Measurements from ENCODE around the gene EFEMP1.

Gene EFEMP1

GRCh38 chr2:55862673-55863390 lies 60.8 kb downstream of the EFEMP1 start:
- no peak for TF ChIP-seq CTCF (IDR thresholded peaks at IDR 0.05; ENCODE audit: low read depth, low read length, missing control alignments)
- no peak for DNase-seq (ENCODE audit: low read depth)
- no peak overlapping the region for H3K4me3 ChIP-seq (ENCODE audit: low read depth, low read length)

- no peak for DNase-seq (ENCODE audit: low read depth)
- TF ChIP-seq CTCF (IDR thresholded peaks at IDR 0.05; ENCODE audit: low read depth, low read length, missing control alignments): no peak
- H3K4me3 ChIP-seq (ENCODE audit: low read depth, low read length): no peak overlapping the region
Observed at GRCh38 chr2:55862246-55862645, 61.3 kb downstream of the EFEMP1 start.

- DNase-seq (ENCODE audit: low read depth): no peak
- no peak for TF ChIP-seq CTCF (IDR thresholded peaks at IDR 0.05; ENCODE audit: low read depth, low read length, missing control alignments)
- no peak overlapping the region for H3K4me3 ChIP-seq (ENCODE audit: low read depth, low read length)
Observed at GRCh38 chr2:55861733-55862132, 61.8 kb downstream of the EFEMP1 start.

- TF ChIP-seq CTCF (IDR thresholded peaks at IDR 0.05; ENCODE audit: low read depth, low read length, missing control alignments): no peak
- no peak overlapping the region for H3K4me3 ChIP-seq (ENCODE audit: low read depth, low read length)
- DNase-seq (ENCODE audit: low read depth): no peak
Observed at GRCh38 chr2:55860832-55861231, 62.8 kb downstream of the EFEMP1 start.

- H3K4me3 ChIP-seq (ENCODE audit: low read depth, low read length): no peak overlapping the region
- no peak for TF ChIP-seq CTCF (IDR thresholded peaks at IDR 0.05; ENCODE audit: low read depth, low read length, missing control alignments)
- DNase-seq (ENCODE audit: low read depth): no peak
Observed at GRCh38 chr2:55859875-55860274, 63.7 kb downstream of the EFEMP1 start.

GRCh38 chr2:55857766-55858165 lies 65.8 kb downstream of the EFEMP1 start:
- TF ChIP-seq CTCF (IDR thresholded peaks at IDR 0.05; ENCODE audit: low read depth, low read length, missing control alignments): no peak
- no peak for DNase-seq (ENCODE audit: low read depth)
- no peak overlapping the region for H3K4me3 ChIP-seq (ENCODE audit: low read depth, low read length)

- no peak for TF ChIP-seq CTCF (IDR thresholded peaks at IDR 0.05; ENCODE audit: low read depth, low read length, missing control alignments)
- DNase-seq (ENCODE audit: low read depth): no peak
- H3K4me3 ChIP-seq (ENCODE audit: low read depth, low read length): no peak overlapping the region
Observed at GRCh38 chr2:55856936-55857335, 66.6 kb downstream of the EFEMP1 start.
